GM23338 (cell line): ENCODE measurements around the gene NPM3.

Experiments used
- CTCF ChIP-seq, 2 experiments: fragments of 200-600 bp in 1 of 2; sonication (generic) in 1 of 2; conservative IDR thresholded peaks; 2 replicates each; pipeline versions ENCODE4 v1.5.1 to v1.6.1; 2016 to 2017; ENCODE audit warnings: antibody characterized with exemption in 2 of 2, low read depth in 2 of 2, mild to moderate bottlenecking in 2 of 2, moderate library complexity in 1 of 2
- ETS1 ChIP-seq: IDR thresholded peaks from 2 replicates; pipeline ENCODE4 v1.6.1; 2016; ENCODE audit warnings: antibody characterized with exemption
- EZH2 ChIP-seq: fragments of 200-600 bp; sonication (generic); IDR thresholded peaks from one replicate; pipeline ENCODE4 v1.8.0; 2017; ENCODE audit warnings: antibody characterized with exemption, mild to moderate bottlenecking, low read depth; ENCODE audit not compliant: unreplicated experiment
- EZH2phosphoT487 ChIP-seq: fragments of 200-600 bp; sonication (generic); IDR thresholded peaks from one replicate; pipeline ENCODE4 v1.8.1; 2018; ENCODE audit warnings: antibody characterized with exemption; ENCODE audit not compliant: unreplicated experiment
- JUNB ChIP-seq: IDR thresholded peaks from one replicate; pipeline ENCODE4 v1.6.1; 2016; ENCODE audit warnings: antibody characterized with exemption; ENCODE audit not compliant: unreplicated experiment
- POLR2AphosphoS5 ChIP-seq: IDR thresholded peaks from 2 replicates; pipeline ENCODE4 v1.6.1; 2016; ENCODE audit warnings: antibody characterized with exemption, low read depth
- REST ChIP-seq: IDR thresholded peaks from one replicate; pipeline ENCODE4 v1.6.1; 2018; ENCODE audit warnings: antibody characterized with exemption; ENCODE audit not compliant: unreplicated experiment
- STAT1 ChIP-seq: IDR thresholded peaks from one replicate; pipeline ENCODE4 v1.6.1; 2016; ENCODE audit warnings: antibody characterized with exemption; ENCODE audit not compliant: unreplicated experiment
- ZNF331 ChIP-seq: fragments of 250-450 bp; sonication (Bioruptor Pico); IDR thresholded peaks from 2 replicates; pipeline ENCODE4 v1.5.0; 2020; ENCODE audit warnings: low read depth, mild to moderate bottlenecking, moderate library complexity

DNA sequence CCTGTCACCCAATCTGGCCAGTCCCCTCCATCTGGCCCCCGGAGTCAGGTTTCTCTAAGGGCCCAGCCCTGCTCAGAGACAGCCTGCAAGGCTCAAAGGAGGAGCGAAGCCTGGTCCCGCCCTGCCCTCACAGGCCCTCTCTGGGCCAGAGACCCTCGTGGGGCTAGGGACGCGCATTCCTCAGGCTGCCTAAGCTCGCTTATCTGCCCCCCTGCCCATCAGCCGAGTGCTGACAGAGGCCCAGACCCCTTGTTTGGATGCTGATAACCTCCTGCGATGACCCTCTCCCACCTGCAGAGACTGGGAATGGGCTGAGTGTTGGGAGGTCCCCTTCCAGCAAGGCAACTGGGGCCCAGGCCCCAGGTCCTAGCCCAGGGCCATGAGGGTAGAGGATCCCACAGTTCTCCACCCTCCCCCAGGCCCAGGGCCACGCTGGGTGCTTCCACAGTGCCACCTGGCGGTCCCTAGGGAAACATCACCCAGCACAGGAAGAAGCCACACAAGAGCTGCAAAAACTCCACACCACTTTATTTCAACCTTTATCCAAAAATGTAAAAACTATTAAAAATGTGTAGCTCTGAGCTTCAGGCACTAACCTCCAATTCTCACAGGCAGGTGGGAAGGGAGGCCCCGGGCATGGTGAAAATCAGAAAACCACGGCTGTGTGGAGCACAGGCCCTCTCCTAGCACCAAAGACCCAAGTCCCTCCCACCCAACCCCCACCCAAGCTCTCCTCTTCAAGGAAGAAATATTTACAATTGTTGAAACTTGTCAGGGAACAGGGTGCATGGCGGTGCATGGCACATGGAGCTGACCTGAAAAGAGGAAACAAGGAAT lies 2.2 kb downstream of the NPM3 start:
- peak; percentile 93 to 97 for TF ChIP-seq CTCF (conservative IDR thresholded peaks at IDR 0.05; ENCODE audit: low read depth in 2 of 2)
- TF ChIP-seq POLR2AphosphoS5, result no peak
- no peak for TF ChIP-seq EZH2
- no peak for TF ChIP-seq JUNB
- TF ChIP-seq ZNF331 (CRISPR knock-in tag), result no peak
- no peak for TF ChIP-seq ETS1
- no peak for TF ChIP-seq REST
- no peak for TF ChIP-seq STAT1
- TF ChIP-seq EZH2phosphoT487, result no peak
